IPS-20b (cell line): ENCODE results near the gene STK33.

Experiments
- H3K27ac ChIP-seq: one replicate; pipeline ENCODE4 v1.5.1; 2013; ENCODE audit warnings: low read length
- H3K27me3 ChIP-seq: 2 replicates; pipeline ENCODE4 v1.6.1; 2013; ENCODE audit warnings: mild to moderate bottlenecking, low read length, inconsistent platforms; ENCODE audit not compliant: insufficient read depth
- H3K36me3 ChIP-seq: 2 replicates; pipeline ENCODE4 v1.6.1; 2013; ENCODE audit warnings: low read depth, mild to moderate bottlenecking, inconsistent platforms, low read length, moderate library complexity; ENCODE audit not compliant: insufficient read depth
- H3K4me1 ChIP-seq: 2 replicates; pipeline ENCODE4 v1.6.1; 2013; ENCODE audit warnings: mild to moderate bottlenecking, control low read depth, inconsistent platforms, low read length, moderate library complexity; ENCODE audit not compliant: insufficient read depth
- H3K4me3 ChIP-seq: 2 replicates; pipeline ENCODE4 v1.5.1; 2013; ENCODE audit warnings: mild to moderate bottlenecking, low read length, inconsistent platforms
- H3K9ac ChIP-seq: 2 replicates; pipeline ENCODE4 v1.6.1; 2013; ENCODE audit warnings: low read depth, mild to moderate bottlenecking, inconsistent platforms, low read length, moderate library complexity
- H3K9me3 ChIP-seq: 2 replicates; pipeline ENCODE4 v1.6.1; 2013; ENCODE audit warnings: mild to moderate bottlenecking, low read depth, low read length, inconsistent platforms; ENCODE audit not compliant: insufficient read depth

Gene STK33

DNA sequence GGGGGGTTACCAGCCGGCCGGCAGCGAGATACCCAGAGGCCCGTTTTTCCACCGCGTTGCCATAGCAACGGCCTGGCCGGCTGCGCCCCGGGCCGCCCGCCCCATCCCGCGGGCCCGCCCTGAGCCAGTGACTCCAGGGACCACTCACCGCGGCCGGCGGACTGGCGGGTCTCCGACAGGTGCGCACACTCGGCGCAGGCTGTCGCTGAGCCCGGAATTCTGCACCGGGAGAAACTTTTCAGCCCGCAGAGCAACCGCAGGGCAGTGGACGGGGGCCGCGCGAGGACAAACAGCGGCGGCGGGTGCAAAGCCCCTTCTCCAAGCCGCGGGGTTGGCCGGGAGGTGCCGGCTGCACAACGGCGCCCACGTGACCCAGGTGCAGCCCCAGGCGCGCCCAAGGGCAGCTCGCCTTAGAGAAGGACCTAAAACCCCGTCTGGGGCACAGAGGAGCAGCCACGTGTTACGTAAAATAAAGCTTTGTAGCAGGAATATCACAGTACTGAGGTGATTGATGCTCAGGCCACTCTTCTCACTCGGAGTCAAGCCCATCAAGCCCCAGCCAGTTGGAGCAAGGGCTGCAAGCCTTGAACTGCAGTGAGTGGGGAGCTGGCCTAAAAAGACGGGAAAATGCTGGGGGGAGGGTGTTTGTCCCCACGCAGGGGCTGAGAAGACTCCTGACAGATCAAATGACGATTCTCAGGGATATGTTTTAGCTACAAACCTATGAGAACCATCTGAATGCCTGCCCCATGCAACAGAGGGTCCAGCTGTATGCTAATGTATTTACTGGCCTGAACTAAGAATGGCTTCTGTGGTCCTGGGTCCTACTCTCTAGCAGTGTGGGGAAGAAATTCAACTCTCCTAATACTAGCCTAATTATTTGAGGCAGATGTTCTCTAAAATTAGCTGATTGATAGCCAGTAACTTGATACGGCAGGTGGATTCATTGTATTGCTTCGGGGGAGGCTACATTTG is at the start of gene STK33:
Gene STK33 (minus strand): TSS at position 294 of the 975 bp plus-strand sequence. CDS start 119,323 bp downstream, outside the sequence.
- Histone ChIP-seq H3K27ac (peak within 1 kb of the TSS; percentile 99), H3K4me3 (peak within 1 kb of the TSS; percentile 94), H3K4me1 (peaks cover 4% of the 10 kb centered on the region; the same call in 1 of the 2 replicates), H3K27me3 (no peaks in the 10 kb centered on the region), H3K9me3 (no peaks in the 10 kb centered on the region), H3K9ac (peak within 1 kb of the TSS; percentile 98; the same call in 1 of the 2 replicates), H3K36me3 (no peaks in the 10 kb centered on the region)

DNA sequence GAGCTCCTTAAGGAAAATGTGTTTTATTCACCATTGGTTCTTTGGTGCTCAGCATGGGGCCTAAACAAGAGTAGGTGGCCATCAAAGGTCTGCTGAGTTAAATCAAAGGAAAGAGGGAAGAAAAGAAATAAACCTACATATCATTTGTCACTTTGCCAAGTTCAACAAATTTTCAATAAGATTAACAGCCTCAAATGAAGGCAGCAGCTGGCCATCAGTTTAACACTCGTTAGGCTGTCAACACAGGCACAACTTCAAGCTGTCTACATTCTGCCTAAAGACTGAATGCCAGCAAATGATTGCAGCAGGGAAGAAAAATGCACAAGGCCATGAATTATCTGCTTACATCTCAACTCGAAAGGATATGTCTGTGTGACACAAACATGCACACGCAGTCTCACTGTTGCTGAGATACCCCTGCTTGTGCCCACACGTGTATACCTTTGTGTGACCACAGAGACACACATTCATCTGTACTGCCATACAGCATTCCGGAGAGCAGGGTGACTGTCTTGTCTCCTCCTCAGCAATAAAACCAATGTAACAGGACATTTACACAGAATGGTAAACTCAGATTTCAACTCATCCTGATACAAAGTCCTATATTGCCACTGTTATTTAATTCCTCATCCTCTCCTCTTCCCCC is 48.3 kb upstream of the STK33 start:
- H3K4me3 ChIP-seq: no peak overlapping the region
- no peaks in the 10 kb centered on the region for H3K9me3 ChIP-seq
- no peak overlapping the region for H3K27ac ChIP-seq
- peaks cover 8% of the 10 kb centered on the region; the same call in 1 of the 2 replicates for H3K4me1 ChIP-seq
- no peak overlapping the region for H3K9ac ChIP-seq
- H3K36me3 ChIP-seq: peaks cover 25% of the 10 kb centered on the region
- no peaks in the 10 kb centered on the region for H3K27me3 ChIP-seq

DNA sequence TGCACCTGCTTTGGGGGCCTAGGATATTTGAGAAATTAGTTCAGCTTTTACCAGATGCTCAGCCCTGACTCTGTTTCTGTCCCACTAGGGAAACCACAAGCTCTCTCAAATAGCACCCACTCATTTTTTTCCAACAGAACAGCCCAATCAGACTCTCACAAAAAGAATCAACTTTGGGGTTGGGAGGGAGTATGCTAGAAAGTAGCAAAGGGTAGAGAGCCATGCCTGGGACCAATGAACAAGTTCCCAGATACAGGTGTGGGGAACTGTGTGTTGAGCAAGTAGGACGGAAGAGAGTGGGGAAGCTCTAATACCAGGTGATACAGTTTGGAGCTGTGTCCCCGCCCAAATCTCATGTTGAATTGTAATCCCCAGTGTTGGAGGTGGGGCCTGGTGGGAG is 47.3 kb upstream of the STK33 start:
- H3K4me3 ChIP-seq: no peak overlapping the region
- H3K9me3 ChIP-seq: no peaks in the 10 kb centered on the region
- H3K4me1 ChIP-seq: peaks cover 8% of the 10 kb centered on the region; the same call in 1 of the 2 replicates
- no peak overlapping the region for H3K27ac ChIP-seq
- peak overlapping the region; percentile 48; the same call in 1 of the 2 replicates for H3K9ac ChIP-seq
- peaks cover 26% of the 10 kb centered on the region for H3K36me3 ChIP-seq
- no peaks in the 10 kb centered on the region for H3K27me3 ChIP-seq

DNA sequence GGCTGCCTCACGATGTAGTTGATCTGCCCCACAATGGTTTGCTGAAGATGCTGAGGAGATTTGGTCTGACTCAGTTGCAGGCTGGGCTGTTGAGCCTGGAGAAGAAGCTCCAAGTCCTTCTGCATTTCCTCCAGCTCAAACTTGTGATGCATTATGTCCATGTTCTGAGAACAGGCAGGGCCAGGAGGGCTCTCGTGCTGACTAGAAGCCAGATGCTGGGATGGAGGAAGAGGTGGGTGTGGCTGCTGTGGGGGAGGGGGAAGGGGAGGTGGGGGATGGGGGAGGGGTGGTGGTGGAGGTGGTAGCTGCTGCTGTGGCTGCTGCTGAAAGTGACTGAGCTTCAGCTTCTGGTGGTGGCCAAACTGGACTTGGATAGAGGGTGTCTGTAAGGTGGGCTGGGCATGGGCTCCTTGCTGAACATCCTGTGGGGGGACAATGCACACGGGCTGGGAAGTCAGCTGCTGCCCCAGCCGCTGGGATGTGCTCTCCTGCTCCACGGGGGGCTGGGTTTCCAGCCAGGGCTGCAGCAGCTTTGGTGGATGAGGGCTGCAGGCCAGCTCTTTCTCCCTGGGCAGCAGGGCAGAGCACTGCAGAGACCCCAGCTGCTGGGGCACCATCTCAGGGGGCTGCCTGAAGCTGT is 46.4 kb upstream of the STK33 start:
- Histone ChIP-seq H3K9me3 (no peaks in the 10 kb centered on the region), H3K9ac (peak overlapping the region; percentile 48; the same call in 1 of the 2 replicates), H3K27ac (no peak overlapping the region), H3K36me3 (peaks cover 17% of the 10 kb centered on the region; the same call in 1 of the 2 replicates), H3K27me3 (no peaks in the 10 kb centered on the region), H3K4me3 (no peak overlapping the region), H3K4me1 (peaks cover 8% of the 10 kb centered on the region; the same call in 1 of the 2 replicates)

DNA sequence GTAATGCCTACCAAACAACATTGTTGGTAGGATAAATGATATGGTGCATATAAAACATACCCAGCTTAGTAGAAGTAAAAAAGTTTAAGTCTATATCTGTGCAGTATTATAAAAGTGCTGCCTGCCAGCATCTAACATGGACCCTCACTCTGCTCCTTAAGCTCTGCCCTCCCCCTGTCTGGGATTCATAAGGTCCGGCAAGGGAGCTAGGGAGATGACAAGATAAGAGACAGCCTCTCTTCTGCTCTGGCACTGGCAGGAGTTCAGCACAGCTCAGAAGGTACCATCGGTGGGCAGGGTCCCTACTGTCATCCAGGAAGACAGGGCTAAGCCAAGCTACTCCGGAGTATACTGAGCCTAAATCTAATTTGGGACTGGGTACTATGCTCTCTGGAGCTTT is 45.6 kb upstream of the STK33 start:
- H3K9ac ChIP-seq: no peak overlapping the region
- no peaks in the 10 kb centered on the region for H3K9me3 ChIP-seq
- H3K27ac ChIP-seq: no peak overlapping the region
- H3K4me1 ChIP-seq: peaks cover 8% of the 10 kb centered on the region; the same call in 1 of the 2 replicates
- peaks cover 16% of the 10 kb centered on the region for H3K36me3 ChIP-seq
- no peaks in the 10 kb centered on the region for H3K27me3 ChIP-seq
- no peak overlapping the region for H3K4me3 ChIP-seq

DNA sequence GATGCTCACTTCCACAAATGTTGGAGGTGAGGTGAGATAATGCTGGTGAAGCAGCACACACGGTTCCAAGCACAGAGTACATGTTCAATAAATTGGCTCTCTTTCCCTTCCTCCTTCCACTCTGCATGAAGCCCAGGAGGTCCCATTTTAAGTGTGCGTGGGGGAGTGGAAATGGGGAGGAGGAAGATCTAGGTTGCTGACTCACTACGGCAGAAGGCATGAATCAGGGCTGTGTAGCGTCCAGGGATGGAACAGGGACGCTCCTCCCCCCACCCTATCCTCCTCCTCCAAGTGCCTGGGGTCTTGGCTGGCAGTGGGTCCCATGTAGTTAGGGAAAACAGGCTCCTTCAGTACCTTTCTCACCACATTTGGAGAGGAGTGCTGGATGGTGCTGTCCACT is 44.3 kb upstream of the STK33 start:
- Histone ChIP-seq H3K9me3 (no peaks in the 10 kb centered on the region), H3K36me3 (peaks cover 23% of the 10 kb centered on the region), H3K27me3 (no peaks in the 10 kb centered on the region), H3K4me1 (peaks cover 8% of the 10 kb centered on the region; the same call in 1 of the 2 replicates), H3K9ac (no peak overlapping the region), H3K27ac (no peak overlapping the region), H3K4me3 (no peak overlapping the region)

DNA sequence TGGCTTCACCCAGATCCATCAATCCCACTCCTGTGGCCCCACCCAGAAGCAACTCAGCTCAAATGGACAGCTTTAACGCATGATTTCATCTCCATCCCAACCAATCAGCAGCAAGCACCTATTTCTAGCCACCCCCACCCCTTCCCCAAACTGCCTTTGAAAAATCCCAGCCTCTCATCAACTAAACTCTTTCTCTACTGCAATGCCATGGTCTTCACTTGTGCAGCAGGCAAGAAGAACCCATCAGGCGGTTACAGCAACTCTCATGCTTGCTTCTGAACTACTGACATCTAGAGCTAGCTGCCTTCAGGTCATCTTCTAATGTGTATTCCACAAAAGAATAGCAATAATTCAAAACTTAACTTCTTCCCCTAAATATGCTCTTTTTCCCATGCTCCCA is 42.1 kb upstream of the STK33 start:
- Histone ChIP-seq H3K36me3 (peaks cover 26% of the 10 kb centered on the region), H3K4me3 (no peak overlapping the region), H3K27ac (no peak overlapping the region), H3K9me3 (no peaks in the 10 kb centered on the region), H3K9ac (no peak overlapping the region), H3K27me3 (no peaks in the 10 kb centered on the region), H3K4me1 (peaks cover 7% of the 10 kb centered on the region; the same call in 1 of the 2 replicates)

DNA sequence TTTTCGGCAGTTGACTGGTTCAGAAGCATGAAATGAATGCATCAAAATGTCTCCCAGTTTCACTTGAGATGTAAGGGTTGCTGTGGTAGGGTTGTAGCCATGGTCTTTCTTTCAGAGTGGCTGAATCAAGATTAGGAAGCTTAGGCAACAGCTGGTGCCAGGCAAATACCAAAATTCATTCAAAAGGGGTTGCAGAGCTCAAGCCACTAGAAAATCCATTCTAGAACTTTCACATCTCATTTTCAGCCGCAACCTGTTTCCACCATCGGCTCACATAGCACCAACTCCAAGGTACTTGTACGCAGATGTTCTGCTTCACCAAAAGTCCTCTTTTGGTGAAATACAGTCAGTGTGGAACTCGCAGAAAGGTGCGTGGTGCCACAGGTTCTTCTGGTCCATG is 40.5 kb upstream of the STK33 start:
- Histone ChIP-seq H3K9me3 (no peaks in the 10 kb centered on the region), H3K36me3 (peaks cover 26% of the 10 kb centered on the region), H3K27ac (no peak overlapping the region), H3K27me3 (no peaks in the 10 kb centered on the region), H3K4me1 (no peaks in the 10 kb centered on the region), H3K9ac (no peak overlapping the region), H3K4me3 (no peak overlapping the region)

DNA sequence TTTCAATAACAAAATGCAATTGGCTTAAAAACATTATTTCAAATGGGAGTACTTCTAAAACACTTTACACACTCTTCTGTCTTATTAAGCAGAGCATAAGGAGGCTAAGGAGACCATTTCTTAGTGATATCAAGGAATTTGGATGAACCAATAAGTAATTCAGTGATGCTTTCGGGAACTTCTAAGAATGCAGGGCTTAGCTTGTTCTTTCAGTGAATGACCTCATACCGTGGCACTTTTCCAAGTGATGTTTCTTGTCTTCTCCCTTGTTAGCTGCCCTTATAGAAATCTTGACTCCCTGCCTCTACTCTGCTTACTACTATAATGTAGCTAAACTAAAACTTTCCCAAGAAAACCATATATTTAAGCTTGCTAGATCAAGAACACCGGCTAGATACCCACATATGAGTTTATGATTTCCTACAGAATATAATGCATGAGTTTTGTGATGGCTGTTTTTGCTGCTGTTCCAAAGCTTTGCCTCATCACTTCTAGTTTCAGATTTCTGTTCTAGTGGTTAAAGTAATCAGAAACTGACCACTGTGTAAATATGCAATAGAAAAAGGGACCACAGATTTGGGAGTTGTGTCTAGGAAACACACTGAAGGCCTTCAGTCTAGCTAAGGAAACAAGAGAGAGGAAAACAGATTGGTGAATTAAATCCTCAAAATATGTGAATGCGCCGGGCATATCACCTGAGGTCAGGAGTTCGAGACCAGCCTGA is 37.5 kb upstream of the STK33 start:
- H3K9me3 ChIP-seq: no peaks in the 10 kb centered on the region
- H3K9ac ChIP-seq: no peak overlapping the region
- H3K4me1 ChIP-seq: no peaks in the 10 kb centered on the region
- H3K4me3 ChIP-seq: no peak overlapping the region
- H3K36me3 ChIP-seq: peaks cover 12% of the 10 kb centered on the region
- no peak overlapping the region for H3K27ac ChIP-seq
- H3K27me3 ChIP-seq: no peaks in the 10 kb centered on the region

DNA sequence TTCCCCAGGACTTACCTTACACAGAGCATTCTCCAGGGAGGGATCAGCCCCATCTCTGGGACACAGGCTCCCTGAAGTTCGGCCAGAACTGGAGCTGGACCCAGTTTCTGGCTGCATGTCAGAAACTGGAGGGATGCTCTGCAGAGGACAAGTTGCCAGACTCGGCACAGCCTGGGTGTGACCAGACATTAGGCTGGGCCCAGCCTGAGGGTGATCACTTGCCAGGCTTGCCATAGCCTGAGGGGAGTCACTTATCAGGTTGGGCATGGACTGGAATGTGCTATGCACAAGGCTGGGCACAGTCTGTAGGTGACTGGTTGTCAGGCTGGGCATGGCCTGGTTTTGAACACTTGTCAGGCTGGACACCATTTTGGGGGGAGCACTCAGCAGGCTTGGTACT is 30.7 kb upstream of the STK33 start:
- Histone ChIP-seq H3K4me3 (no peak overlapping the region), H3K9me3 (no peaks in the 10 kb centered on the region), H3K27ac (no peak overlapping the region), H3K4me1 (no peaks in the 10 kb centered on the region), H3K9ac (no peak overlapping the region), H3K27me3 (no peaks in the 10 kb centered on the region), H3K36me3 (peaks cover 25% of the 10 kb centered on the region)

DNA sequence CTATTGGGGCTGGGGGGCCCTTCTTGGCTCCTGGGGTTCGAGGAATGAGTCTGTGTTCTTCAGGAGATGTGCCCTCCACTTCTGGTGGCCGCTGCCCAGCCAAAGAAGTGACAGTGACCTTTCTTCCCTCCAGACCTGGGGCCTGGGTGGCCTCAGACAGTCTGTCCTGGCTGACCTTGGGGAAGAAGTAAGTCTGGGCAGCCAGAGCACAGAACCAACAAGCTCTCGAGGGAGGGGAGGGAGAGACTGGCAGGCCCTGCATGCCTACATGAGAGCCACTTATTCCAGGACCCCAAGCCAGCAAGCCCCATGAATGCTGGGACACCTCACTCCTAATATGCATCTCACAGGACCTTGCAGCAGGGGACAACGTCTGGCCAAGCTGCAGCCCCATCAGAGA is 27.1 kb upstream of the STK33 start:
- Histone ChIP-seq H3K4me1 (no peaks in the 10 kb centered on the region), H3K36me3 (peaks cover 34% of the 10 kb centered on the region), H3K9me3 (no peaks in the 10 kb centered on the region), H3K27ac (no peak overlapping the region), H3K4me3 (no peak overlapping the region), H3K9ac (no peak overlapping the region), H3K27me3 (no peaks in the 10 kb centered on the region)
